Measurements from ENCODE around the gene HMBS. TPM values are rescaled to one million over a fixed set of nuclear protein-coding genes. Genes with fewer than 3 reads are reported as not detected.

The HMBS gene
- total and polyA plus RNA-seq, 2 of the 8 experiments (the other 6 are each of a cell fraction or from before 2014, with no cell fraction given), result 69.3 to 109 TPM

DNA sequence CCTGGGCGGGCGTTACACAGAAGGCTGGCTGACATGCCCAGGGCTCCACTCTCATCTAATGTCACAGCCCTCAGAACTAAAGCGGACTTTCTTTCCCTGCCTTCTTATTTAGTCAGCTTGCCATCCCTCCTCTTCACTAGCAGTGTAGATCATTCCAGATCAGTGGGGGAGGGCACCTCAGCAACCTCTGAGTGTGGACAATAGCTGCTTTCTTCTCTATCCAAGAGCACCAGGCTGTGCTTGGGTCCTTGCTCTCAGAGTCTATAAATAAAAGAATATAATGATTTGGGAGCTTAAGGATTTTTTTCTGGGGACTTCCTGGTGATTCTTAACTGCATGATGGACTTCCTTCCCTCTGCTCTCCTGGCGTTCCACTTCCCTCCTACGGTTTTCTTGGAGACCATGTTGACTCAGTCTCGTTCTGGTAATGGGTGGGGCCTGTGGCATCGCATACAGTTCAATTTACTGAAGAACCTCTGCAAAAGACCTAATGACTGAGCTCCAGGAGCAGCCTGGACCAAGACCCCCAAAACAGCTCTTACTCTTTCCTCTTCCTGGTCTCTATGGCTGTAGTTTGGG is 2.9 kb upstream of the HMBS start (continued):
- no peak for TF ChIP-seq HDAC6 (IDR thresholded peaks at IDR 0.05; ENCODE audit: low read depth, low read length)
- no peak for TF ChIP-seq CBX8 (IDR thresholded peaks at IDR 0.05; ENCODE audit: borderline replicate concordance, low read depth, low read length)
